Activated T-helper 17 cell treated with anti-CD3 and anti-CD28 coated beads, Interleukin-2, amount 50 U/mL, for 72 hours (primary cell): ENCODE results near the gene DHX32. TPM values are rescaled to one million over a fixed set of nuclear protein-coding genes. Genes with fewer than 3 reads are reported as not detected.

Experiments
- ATAC-seq: fragments of 150-1000 bp; cut with Tn5 transposase; replicated peaks from 2 replicates; pipeline ENCODE4 v1.10.0; 2021; ENCODE audit warnings: mild to moderate bottlenecking, moderate library complexity
- H3K27ac Mint-ChIP-seq: one replicate; pipeline ENCODE4 v1.8.0; 2022; ENCODE audit warnings: mixed read lengths
- H3K27me3 Mint-ChIP-seq: one replicate; pipeline ENCODE4 v1.8.0; 2022; ENCODE audit warnings: mixed read lengths
- H3K36me3 Mint-ChIP-seq: one replicate; pipeline ENCODE4 v1.8.0; 2022; ENCODE audit warnings: low read depth, mild to moderate bottlenecking, mixed read lengths
- H3K4me1 Mint-ChIP-seq: one replicate; pipeline ENCODE4 v1.8.0; 2022; ENCODE audit warnings: mixed read lengths
- H3K4me3 Mint-ChIP-seq: one replicate; pipeline ENCODE4 v1.8.0; 2022; ENCODE audit warnings: mild to moderate bottlenecking, mixed read lengths
- H3K9me3 Mint-ChIP-seq: one replicate; pipeline ENCODE4 v1.8.0; 2022; ENCODE audit warnings: mixed read lengths
- total RNA-seq, 2 donors: library from RNA; stranded (reverse); gene quantifications; one replicate each; pipeline ENCODE4 v1.2.3, GENCODE V29; 2022

The DHX32 gene
- total RNA-seq, 2 donors from 2014 or later: 28.4 to 38.9 TPM

GRCh38 chr10:125792342-125793300, 88.5 kb downstream of the DHX32 start:
- Mint-ChIP-seq H3K27ac (no peak overlapping the region), H3K4me1 (no peaks in the 10 kb centered on the region), H3K9me3 (no peaks in the 10 kb centered on the region), H3K27me3 (no peaks in the 10 kb centered on the region), H3K4me3 (no peak overlapping the region), H3K36me3 (peaks cover 52% of the 10 kb centered on the region)
- ATAC-seq: no peak

DNA sequence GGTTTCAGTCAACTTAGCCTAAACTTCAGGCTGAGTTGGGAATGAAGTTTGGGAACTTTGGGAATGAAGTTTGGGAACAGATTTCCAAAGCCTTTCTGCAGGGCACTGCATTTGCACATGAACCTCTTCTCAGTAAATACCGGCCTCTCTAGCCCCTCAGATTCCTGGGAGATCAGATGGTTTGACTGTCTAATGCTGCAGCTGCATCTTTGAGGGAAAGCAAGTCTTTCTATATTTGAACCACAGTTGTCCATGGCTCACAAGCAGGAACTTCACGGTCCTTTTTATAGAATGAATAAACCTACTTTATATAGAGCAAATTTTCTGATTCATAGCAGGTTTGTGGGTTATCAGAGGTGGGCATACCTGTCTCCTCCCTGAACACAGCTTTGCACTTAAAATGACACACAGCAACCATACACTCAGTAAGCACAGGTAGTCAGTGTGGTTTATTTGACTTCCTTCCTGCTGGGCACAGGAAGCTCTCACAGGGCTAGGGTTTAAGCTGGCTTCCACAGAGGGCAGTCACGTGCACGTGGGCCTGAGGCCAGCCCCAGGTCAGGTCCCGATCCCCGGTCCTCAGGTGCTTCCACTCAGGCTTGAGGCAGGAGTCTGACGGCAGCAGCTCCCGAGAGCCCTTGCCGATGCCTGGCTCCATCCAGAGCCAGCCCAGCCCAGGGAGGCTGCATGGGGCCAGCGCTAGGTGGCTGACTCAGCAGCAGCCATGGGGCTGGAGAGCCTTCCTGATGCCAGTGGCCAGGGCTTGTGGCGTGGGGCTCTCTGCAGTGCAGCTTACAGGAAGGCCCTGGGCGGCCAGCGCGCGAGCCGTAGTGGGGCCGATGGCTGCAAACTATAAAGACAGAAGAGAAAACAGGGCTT, 92.7 kb downstream of the DHX32 start:
- no peaks in the 10 kb centered on the region for H3K27me3 Mint-ChIP-seq
- peaks cover 27% of the 10 kb centered on the region for H3K36me3 Mint-ChIP-seq
- no peaks in the 10 kb centered on the region for H3K9me3 Mint-ChIP-seq
- ATAC-seq: peak; percentile 62
- H3K4me1 Mint-ChIP-seq: peaks cover 5% of the 10 kb centered on the region
- H3K27ac Mint-ChIP-seq: peak overlapping the region; percentile 62
- H3K4me3 Mint-ChIP-seq: no peak overlapping the region

Other genes starting within 250 kb of the DHX32 start
- gene TEX36, start 198.1 kb downstream of the DHX32 start, total RNA-seq: not detected
- 10 to 100 TPM; 35.9 to 38.0 TPM for gene EDRF1, start 161.6 kb downstream of the DHX32 start, total RNA-seq
- gene MMP21, start 105.5 kb downstream of the DHX32 start, total RNA-seq: not detected
- gene UROS, start 58.0 kb downstream of the DHX32 start, total RNA-seq: 10 to 100 TPM; 23.0 to 41.1 TPM
- gene BCCIP, start 57.7 kb downstream of the DHX32 start, total RNA-seq: 100 to 1,000 TPM in 1 of 2 donors, 10 to 100 TPM in 1; 58.6 to 116 TPM
- gene FANK1, start 15.3 kb upstream of the DHX32 start, total RNA-seq: 1 to 10 TPM; 1.2 to 4.7 TPM